GM18951 (cell line): Measurements from ENCODE around the gene TPM4.

ENCODE experiments used
- POLR2A ChIP-seq: IDR thresholded peaks from 4 replicates; pipeline ENCODE4 v1.6.1; 2011; ENCODE audit warnings: mild to moderate bottlenecking; ENCODE audit not compliant: insufficient read length, insufficient read depth; ENCODE audit errors: extremely low read depth
- in situ Hi-C: fragments of 300-500 bp; cut with MboI; formaldehyde crosslinking; loops from one replicate; pipeline ENCODE4 v1.12.0; 2022; ENCODE audit warnings: low sequenced_read_pairs, mixed read lengths, inconsistent platforms; ENCODE audit not compliant: unreplicated experiment

TPM4 gene

DNA sequence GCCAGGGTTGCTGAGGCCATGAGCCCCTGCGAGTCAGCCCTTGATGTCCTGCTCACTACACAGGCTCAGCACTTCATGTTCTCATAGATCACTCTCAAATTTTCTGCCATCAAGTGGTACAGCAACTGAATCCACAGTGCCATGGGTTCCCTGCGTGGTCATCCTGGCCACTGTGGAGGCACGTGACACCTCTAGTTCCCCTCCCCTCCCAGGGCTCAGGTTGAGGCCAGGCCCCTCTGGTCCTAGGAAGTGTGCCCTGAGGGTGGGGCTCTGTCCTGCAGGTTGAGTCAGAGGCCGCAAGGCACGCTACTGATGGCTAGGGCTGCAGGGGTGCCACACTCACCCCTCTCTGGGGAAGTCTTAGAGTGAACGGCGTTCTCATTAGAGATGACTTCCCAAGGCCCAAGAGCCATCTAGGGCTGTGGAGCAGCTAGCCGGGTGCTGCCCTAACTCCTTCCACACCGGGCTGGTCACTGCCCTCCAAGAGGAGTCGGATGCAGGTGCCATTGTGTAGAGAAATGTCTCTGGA is 39.8 kb upstream of the TPM4 start:
- in situ Hi-C loops: no loop called here
- TF ChIP-seq POLR2A: no peak

DNA sequence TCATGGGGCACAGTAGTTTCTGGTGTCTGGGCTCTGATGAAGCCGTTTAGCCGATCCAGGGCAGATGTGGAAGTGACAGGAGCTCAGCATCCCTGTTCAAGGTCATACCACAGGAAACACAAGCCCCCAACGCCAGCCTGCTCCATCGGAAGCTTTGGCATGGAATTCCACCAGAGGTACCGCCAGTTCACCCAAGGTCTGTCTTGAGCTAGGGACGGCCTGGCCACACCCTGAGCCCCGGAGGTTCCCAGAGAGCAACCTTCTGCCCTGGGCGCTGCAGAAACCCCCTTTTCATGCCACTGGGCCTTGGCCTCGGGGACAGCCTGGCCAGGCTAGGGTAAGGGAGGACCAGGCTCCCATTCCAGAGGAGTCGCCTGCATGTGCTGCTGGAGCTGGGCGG is 39.4 kb upstream of the TPM4 start:
- in situ Hi-C loops: no loop called here
- no peak for TF ChIP-seq POLR2A

DNA sequence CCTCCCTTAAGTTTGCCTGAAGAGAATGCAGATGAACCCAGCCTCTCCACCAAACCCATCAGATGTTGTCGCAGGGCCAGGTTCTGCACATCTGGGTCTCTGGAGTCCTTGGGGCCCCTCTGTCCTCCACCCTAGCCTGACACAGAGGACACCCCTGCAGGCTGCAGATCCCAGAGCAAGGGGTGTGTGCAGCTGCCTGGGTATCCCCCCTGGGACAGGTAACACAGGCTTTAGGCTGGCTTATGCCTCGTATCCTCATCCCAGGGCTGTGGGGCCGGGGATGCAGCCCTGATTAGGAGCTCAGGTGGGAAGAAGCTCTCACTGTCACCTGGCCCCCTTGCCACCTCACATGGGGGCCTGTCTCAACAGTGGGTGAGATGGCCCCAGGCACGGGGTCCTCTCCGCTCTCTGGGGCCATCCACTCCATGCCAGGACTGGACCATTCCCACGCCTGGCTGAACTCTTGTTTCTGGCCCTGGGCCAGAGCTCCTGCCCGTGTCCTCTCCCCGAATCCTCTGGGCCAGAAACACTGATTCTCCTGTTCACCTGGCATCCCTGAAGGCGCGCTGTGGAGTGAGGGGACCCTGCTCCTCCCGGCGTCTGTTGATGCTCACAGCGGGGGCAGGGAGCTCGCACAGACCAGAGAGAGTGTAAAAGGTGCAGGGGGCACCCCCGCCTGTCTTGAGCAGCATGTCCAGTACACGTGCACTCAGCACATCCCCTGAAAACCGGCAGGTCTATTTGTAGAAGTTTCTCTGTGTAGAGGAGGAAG is 38.7 kb upstream of the TPM4 start:
- no peak for TF ChIP-seq POLR2A
- in situ Hi-C loops: no loop called here

DNA sequence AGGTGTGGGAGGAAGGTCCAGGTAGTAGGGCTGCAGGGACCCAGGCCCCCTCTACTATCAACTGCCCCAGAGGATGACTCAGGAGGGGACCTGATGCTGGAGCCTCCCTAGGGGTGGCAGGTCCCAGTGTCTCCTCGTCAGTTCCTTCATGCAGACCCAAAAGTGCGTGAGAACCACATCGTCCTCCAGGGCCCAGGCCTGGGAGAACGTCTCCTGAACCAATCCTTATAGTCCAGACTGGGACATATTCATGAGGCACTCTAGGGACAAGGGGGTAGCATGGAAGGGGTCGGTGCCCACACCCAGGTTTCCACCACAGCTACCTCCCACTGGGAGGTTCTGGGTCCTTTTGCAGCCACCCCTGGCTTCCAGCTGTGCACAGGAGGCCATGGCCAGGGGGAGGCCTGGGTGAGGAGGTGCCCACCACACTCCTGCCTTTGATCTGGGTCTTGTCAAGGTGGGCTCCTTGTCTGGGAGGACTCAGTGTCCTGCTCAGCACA is 38.0 kb upstream of the TPM4 start:
- in situ Hi-C loops: no loop called here
- TF ChIP-seq POLR2A: no peak

DNA sequence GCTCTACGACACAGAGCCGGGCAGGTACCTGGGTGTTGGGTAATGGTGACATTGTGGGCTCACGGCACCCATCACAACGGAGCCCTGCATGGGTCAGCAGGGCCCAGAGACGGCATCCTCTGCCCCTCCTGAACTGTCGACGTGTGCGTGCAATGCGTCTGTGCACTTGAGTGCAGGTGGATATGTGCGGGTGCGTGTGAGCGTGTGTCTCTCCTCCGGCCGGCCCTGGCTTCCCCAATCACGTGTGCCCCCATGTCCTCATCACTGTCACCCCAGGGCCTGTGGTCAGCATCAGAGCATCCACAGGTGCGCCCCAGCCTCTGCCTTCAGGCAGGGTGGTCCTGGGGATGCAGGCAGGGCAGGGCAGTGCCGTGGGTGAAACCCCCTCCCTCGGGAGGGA is 37.2 kb upstream of the TPM4 start:
- no peak for TF ChIP-seq POLR2A
- in situ Hi-C loops: no loop called here

DNA sequence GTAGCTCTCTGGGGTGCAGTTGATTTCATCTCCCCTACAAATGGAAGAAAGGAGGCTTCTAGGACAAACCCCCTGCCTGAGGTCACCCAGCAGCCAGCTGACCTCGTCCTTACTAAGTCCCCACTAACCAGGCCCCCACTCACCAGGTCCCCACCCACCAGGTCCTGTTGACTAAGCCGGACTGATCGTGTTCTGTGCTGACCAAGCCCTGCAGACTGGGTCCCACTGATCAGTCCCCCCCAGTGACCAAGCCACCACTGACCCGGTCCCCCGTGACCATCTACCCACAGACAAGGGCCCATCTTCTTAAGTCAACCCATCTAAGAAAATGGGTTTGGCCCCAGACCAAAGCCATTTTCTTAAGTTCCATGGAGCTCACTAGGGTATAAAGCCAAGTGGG is 36.8 kb upstream of the TPM4 start:
- TF ChIP-seq POLR2A: no peak
- in situ Hi-C loops: no loop called here

DNA sequence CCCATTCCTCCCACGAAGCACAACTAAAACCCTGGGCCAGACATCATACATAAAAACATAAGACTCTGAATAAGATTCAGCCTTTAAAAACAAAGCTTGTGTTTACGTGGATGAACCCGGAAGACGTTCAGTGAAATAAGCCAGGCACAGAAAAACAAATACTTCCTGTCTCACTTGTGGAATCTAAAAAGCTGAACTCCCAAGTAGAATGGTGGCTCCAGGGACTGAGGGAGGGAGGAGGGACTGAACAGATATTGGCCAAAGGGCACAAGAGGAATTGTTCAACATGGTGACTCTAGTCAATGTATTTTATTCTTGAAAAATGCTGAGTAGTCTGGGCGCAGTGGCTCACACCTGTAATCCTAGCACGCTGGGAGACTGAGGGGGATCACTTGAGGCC is 35.7 kb upstream of the TPM4 start:
- no peak for TF ChIP-seq POLR2A
- in situ Hi-C loops: loop anchor here (10.0 kb wide), 1 partner anchor 144 kb away; the partner anchor contains the start of gene FAM32A

DNA sequence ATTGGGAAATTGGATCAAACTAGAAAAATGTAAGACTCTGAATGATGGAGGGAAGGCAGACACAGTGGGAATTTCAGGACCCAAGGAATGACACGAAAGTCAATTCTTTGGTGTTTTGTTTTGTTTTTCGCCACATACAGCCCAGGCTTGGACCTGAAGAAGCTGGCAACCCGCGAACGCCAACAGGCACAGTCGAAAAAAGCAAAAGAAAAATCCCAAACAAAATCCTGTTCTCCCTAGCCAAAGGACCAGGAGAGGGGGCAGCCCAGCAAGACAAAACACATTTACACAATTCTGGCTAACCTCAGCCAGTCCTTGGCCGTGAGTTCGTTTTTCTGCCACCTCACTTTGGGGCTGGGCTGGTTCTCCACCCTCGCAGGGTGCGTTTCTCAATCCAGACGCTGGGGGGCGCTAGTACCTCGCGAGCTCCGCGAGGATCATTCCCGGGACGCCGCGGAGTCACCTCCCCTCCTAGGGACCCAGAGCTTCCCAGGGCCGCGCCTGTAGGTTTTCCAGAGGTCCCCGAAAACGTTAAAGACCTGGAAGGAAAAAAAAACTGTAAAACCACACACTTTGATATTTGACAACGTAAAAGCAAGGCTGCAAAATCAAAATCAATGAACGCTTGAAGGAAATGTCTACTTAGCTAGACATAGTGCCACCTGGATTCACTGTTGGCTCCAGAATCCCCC is 34.9 kb upstream of the TPM4 start:
- no peak for TF ChIP-seq POLR2A
- in situ Hi-C loops: loop anchor here (10.0 kb wide), 1 partner anchor 143 kb away; the partner anchor contains the start of gene FAM32A

DNA sequence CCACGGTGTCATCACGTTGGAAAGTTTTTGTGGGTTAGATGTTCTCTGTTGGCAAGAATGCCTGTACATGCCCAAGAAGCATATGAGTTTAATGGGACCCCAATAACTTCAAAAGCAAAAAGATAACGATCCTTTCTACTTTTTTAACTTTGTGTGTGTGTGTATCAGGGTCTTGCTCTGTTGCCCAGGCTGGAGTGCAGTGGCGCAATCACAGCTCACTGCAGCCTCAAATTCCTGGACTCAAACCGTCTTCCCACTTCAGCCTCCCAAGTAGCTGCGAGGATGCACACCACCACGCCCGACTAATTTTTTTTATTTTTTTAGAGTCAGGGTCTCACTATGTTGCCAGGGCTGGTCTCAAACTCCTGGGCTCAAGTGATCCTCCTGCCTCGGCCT is 34.3 kb upstream of the TPM4 start:
- in situ Hi-C loops: loop anchor here (10.0 kb wide), 1 partner anchor 143 kb away; the partner anchor contains the start of gene FAM32A
- TF ChIP-seq POLR2A: no peak

DNA sequence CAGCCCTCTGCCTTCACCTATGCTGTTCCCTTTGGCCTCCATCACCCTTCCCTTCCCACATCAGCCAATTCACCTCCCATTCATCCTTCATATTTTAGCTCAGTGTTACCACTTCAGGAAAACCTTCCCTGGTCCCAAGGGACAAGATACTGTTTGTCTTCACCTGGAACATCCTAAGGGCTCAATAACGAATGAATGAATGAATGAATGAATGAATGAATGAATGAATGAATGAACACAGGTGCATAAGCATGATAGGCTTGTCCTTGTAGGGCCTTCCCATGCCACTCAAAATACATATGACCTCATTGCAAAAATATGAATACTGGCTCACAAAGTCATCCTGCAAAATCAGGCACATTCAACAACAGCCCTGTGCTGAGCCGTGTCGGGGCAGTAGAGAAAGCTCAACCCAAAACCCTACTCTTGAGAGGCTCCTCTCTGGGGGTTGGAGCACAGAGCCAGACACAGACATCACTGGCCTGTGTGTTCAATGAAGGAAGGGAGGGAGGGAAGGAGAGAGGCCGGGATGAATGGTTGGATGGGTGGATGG is 33.7 kb upstream of the TPM4 start:
- no peak for TF ChIP-seq POLR2A
- in situ Hi-C loops: loop anchor here (10.0 kb wide), 1 partner anchor 142 kb away; the partner anchor contains the start of gene FAM32A

DNA sequence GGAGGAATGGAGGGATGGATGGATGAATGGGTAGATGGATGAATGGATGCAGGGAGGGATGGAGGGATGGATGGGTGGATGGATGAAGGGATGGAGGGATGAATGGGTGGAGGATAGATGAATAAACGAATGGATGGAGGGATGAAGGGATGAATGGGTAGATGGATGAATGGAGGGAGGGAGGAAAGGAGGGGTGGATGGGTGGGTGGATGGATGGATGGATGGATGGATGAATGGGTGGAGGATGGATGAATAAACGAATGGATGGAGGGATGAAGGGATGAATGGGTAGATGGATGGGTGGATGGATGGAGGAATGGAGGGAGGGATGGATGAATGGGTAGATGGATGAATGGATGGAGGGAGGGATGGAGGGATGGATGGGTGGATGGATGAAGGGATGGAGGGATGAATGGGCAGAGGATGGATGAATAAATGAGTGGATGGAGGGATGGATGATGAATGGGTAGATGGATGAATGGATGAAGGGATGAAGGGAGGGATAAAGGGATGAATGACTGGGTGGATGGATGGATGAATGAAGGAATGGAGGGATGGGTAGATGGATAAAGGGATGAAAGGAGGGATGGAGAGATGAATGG is 33.0 kb upstream of the TPM4 start:
- in situ Hi-C loops: loop anchor here (10.0 kb wide), 1 partner anchor 142 kb away; the partner anchor contains the start of gene FAM32A
- TF ChIP-seq POLR2A: no peak

DNA sequence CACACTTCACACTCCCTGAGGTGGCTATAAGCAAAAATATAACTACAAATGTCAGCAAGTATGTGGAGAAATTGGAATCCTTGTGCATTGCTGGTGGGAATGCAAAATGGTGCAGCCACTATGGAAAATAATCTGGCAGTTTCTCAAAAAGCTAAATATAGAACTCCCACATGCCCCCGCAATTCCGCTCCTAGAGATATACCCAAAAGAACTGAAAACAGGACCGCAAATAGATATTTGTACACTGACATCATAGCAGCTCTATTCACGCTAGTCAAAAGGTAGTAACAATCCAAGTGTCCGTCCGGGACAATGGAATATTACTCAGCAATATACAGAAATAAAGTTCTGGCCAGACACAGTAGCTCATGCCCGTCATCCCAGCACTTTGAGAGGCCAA is 31.5 kb upstream of the TPM4 start:
- no peak for TF ChIP-seq POLR2A
- in situ Hi-C loops: loop anchor here (10.0 kb wide), 1 partner anchor 140 kb away; the partner anchor contains the start of gene FAM32A

DNA sequence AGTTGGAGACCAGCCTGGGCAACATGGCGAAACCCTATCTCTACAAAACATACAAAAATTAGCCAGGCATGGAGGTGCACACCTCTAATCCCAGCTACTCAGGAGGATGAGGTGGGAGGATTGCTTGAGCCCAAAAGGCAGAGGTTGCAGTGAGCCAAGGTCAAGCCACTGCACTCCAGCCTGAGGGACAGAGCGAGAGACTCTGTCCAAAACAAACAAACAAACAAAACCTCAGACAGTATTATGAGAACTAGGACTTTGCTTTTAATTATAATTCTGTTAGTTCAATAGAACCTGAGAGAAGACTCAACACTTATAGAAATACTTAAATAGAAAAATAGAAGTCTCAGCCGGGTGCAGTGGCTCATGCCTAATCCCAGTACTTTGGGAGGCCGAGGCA is 31.1 kb upstream of the TPM4 start:
- in situ Hi-C loops: loop anchor here (10.0 kb wide), 1 partner anchor 140 kb away; the partner anchor contains the start of gene FAM32A
- TF ChIP-seq POLR2A: no peak
